Chondrocyte (in vitro differentiated cells): ENCODE measurements around the gene DMD. TPM values are rescaled to one million over a fixed set of nuclear protein-coding genes. Genes with fewer than 3 reads are reported as not detected.

Source experiments
- DNase-seq: peaks from one replicate; pipeline ENCODE4 v3.0.0; 2021; ENCODE audit warnings: mixed read lengths, low spot score
- H3K27ac Mint-ChIP-seq: one replicate; pipeline ENCODE4 v1.8.0; 2021; ENCODE audit warnings: mild to moderate bottlenecking, moderate library complexity, mixed read lengths; ENCODE audit not compliant: unreplicated experiment
- H3K27me3 Mint-ChIP-seq: 2 replicates; pipeline ENCODE4 v1.8.0; 2021; ENCODE audit warnings: low read depth, mixed read lengths
- H3K36me3 Mint-ChIP-seq: 2 replicates; pipeline ENCODE4 v1.8.0; 2021; ENCODE audit warnings: low read depth, mixed read lengths
- H3K4me1 Mint-ChIP-seq: 2 replicates; pipeline ENCODE4 v1.8.0; 2021; ENCODE audit warnings: low read depth, mild to moderate bottlenecking, mixed read lengths
- H3K4me3 Mint-ChIP-seq: one replicate; pipeline ENCODE4 v1.8.0; 2021; ENCODE audit warnings: mild to moderate bottlenecking, moderate library complexity, mixed read lengths; ENCODE audit not compliant: unreplicated experiment
- H3K9me3 Mint-ChIP-seq: 2 replicates; pipeline ENCODE4 v1.8.0; 2021; ENCODE audit warnings: low read depth, mixed read lengths
- CTCF ChIP-seq: fragments of 200-600 bp; sonication (generic); IDR thresholded peaks from 2 replicates; pipeline ENCODE4 v1.5.0; 2021; ENCODE audit warnings: antibody characterized with exemption, mild to moderate bottlenecking, moderate library complexity
- total RNA-seq: library from RNA; stranded (reverse); gene quantifications from 3 replicates; pipeline ENCODE4 v1.2.1, GENCODE V29; 2021

Gene DMD
- total RNA-seq, 1 donor from 2014 or later, result 201 TPM

- Mint-ChIP-seq H3K4me1 (no peaks in the 10 kb centered on the region), H3K9me3 (peaks cover 7% of the 10 kb centered on the region), H3K27me3 (no peaks in the 10 kb centered on the region), H3K4me3 (no peak overlapping the region), H3K27ac (no peak overlapping the region), H3K36me3 (no peaks in the 10 kb centered on the region)
- no peak for DNase-seq
- no peak for TF ChIP-seq CTCF
Observed at GRCh38 chrX:32871636-32872035, 339.7 kb downstream of the DMD start.

GRCh38 chrX:32868524-32868895 is 342.8 kb downstream of the DMD start:
- no peak for DNase-seq
- Mint-ChIP-seq H3K27ac (no peak overlapping the region), H3K27me3 (no peaks in the 10 kb centered on the region), H3K36me3 (no peaks in the 10 kb centered on the region), H3K4me3 (no peak overlapping the region), H3K9me3 (peaks cover 7% of the 10 kb centered on the region), H3K4me1 (no peaks in the 10 kb centered on the region)
- TF ChIP-seq CTCF, result no peak

GRCh38 chrX:32867781-32868523 is 343.4 kb downstream of the DMD start:
- no peak overlapping the region for H3K4me3 Mint-ChIP-seq
- DNase-seq, result peak; percentile 86
- H3K4me1 Mint-ChIP-seq, result no peaks in the 10 kb centered on the region
- no peak for TF ChIP-seq CTCF
- peaks cover 7% of the 10 kb centered on the region for H3K9me3 Mint-ChIP-seq
- no peaks in the 10 kb centered on the region for H3K27me3 Mint-ChIP-seq
- no peaks in the 10 kb centered on the region for H3K36me3 Mint-ChIP-seq
- no peak overlapping the region for H3K27ac Mint-ChIP-seq

- H3K36me3 Mint-ChIP-seq, result peaks cover 5% of the 10 kb centered on the region
- H3K9me3 Mint-ChIP-seq, result peaks cover 15% of the 10 kb centered on the region
- no peak overlapping the region for H3K27ac Mint-ChIP-seq
- no peak for TF ChIP-seq CTCF
- DNase-seq, result no peak
- H3K4me1 Mint-ChIP-seq, result no peaks in the 10 kb centered on the region
- no peaks in the 10 kb centered on the region for H3K27me3 Mint-ChIP-seq
- H3K4me3 Mint-ChIP-seq, result no peak overlapping the region
Observed at GRCh38 chrX:32852203-32852602, 359.1 kb downstream of the DMD start.

GRCh38 chrX:32851556-32851955 is 359.8 kb downstream of the DMD start:
- DNase-seq, result no peak
- H3K4me1 Mint-ChIP-seq, result no peaks in the 10 kb centered on the region
- H3K27ac Mint-ChIP-seq, result no peak overlapping the region
- H3K9me3 Mint-ChIP-seq, result peaks cover 15% of the 10 kb centered on the region
- no peaks in the 10 kb centered on the region for H3K27me3 Mint-ChIP-seq
- TF ChIP-seq CTCF, result no peak
- no peak overlapping the region for H3K4me3 Mint-ChIP-seq
- H3K36me3 Mint-ChIP-seq, result peaks cover 5% of the 10 kb centered on the region
